HCT116 (cell line): ENCODE results near the gene PROSER3. TPM values are rescaled to one million over a fixed set of nuclear protein-coding genes. Genes with fewer than 3 reads are reported as not detected.

Experiments used
- ATAC-seq: fragments of 200-7000 bp; cut with Tn5 transposase; 2 replicates; pipeline ENCODE4 v1.9.1; 2020; ENCODE audit warnings: mild to moderate bottlenecking, moderate library complexity
- BruUV-seq: library from RNA; stranded (reverse); fragments of 400-500 nt; replicated peaks from 2 replicates; lab custom pipeline; 2021; lab: Mats Ljungman, UMichigan
- CTCF ChIA-PET: fragments of 300-600 bp; sonication (Branson Sonifier 250); formaldehyde crosslinking; loops from one replicate; lab custom pipeline; 2021; ENCODE audit warnings: antibody characterized with exemption; lab: Charles Lee
- POLR2A ChIA-PET: fragments of 300-600, 350-600 bp; sonication (Branson Sonifier 250); formaldehyde crosslinking; loops from one replicate; lab custom pipeline; 2021; ENCODE audit warnings: antibody characterized with exemption; lab: Charles Lee
- RAD21 ChIA-PET, 2 experiments: fragments of 300-600 bp; sonication (Branson Sonifier 250); formaldehyde crosslinking; loops; one replicate each; lab custom pipeline; 2023; ENCODE audit warnings: low total read pairs in 2 of 2; ENCODE audit not compliant: uncharacterized antibody in 2 of 2, unreplicated experiment in 2 of 2, low non-redundant PET in 1 of 2; lab: Charles Lee
- DNase-seq: peaks from one replicate; pipeline ENCODE4 v3.0.0-alpha.2; 2010; ENCODE audit warnings: low read depth, low spot score
- H2AFZ ChIP-seq: fragments of 200-600 bp; shearing (Covaris generic), sonication (generic); 2 replicates; pipeline ENCODE4 v1.6.1; 2017; ENCODE audit warnings: low read depth, mixed run types, mixed read lengths, antibody characterized with exemption, low read length; ENCODE audit not compliant: poor library complexity, severe bottlenecking
- H3K27ac ChIP-seq: 2 replicates; pipeline ENCODE4 v1.5.1; 2012; ENCODE audit warnings: low read depth, low read length
- H3K27me3 ChIP-seq: fragments of 200-600 bp; sonication (generic); 2 replicates; pipeline ENCODE4 v1.6.1; 2016; ENCODE audit warnings: mixed run types, low read length, mixed read lengths; ENCODE audit not compliant: insufficient read depth
- H3K36me3 ChIP-seq, 2 experiments: fragments of 200-500 bp in 1 of 2; fragments of 200-600 bp in 1 of 2; sonication (Bioruptor generic) in 1 of 2; sonication (generic) in 1 of 2; 2 replicates each; pipeline versions ENCODE4 v1.5.1 to v1.6.1; 2014 to 2016; ENCODE audit warnings: low read length in 2 of 2, inconsistent platforms in 1 of 2, mixed read lengths in 1 of 2, mixed run types in 1 of 2; ENCODE audit not compliant: insufficient read depth in 2 of 2, control insufficient read depth in 1 of 2
- H3K4me1 ChIP-seq, 2 experiments: fragments of 200-600 bp in 1 of 2; sonication (generic) in 1 of 2; 2 replicates each; pipeline versions ENCODE4 v1.5.1 to v1.6.1; 2012 to 2017; ENCODE audit warnings: low read length in 2 of 2, inconsistent platforms in 1 of 2, mild to moderate bottlenecking in 1 of 2, mixed read lengths in 1 of 2, mixed run types in 1 of 2, moderate library complexity in 1 of 2; ENCODE audit not compliant: insufficient read depth in 2 of 2, control insufficient read depth in 1 of 2
- H3K4me2 ChIP-seq: fragments of 200-600 bp; sonication (generic); 2 replicates; pipeline ENCODE4 v1.6.1; 2017; ENCODE audit warnings: mixed run types, low read length, mixed read lengths
- H3K4me3 ChIP-seq, 2 experiments: fragments of 200-600 bp in 1 of 2; sonication (generic) in 1 of 2; replicated peaks in 1 of 2; 2 replicates each; pipeline ENCODE4 v1.5.1; 2011 to 2016; ENCODE audit warnings: low read length in 2 of 2, control low read depth in 1 of 2, low read depth in 1 of 2, mild to moderate bottlenecking in 1 of 2, mixed read lengths in 1 of 2, mixed run types in 1 of 2
- H3K79me2 ChIP-seq: fragments of 200-600 bp; sonication (generic); 2 replicates; pipeline ENCODE4 v1.6.1; 2017; ENCODE audit warnings: mild to moderate bottlenecking, mixed run types, low read length, moderate library complexity, mixed read lengths; ENCODE audit not compliant: insufficient read depth
- H3K9ac ChIP-seq: fragments of 200-600 bp; sonication (generic); 2 replicates; pipeline ENCODE4 v1.6.1; 2016; ENCODE audit warnings: low read length, mixed read lengths
- H3K9me2 ChIP-seq: fragments of 200-600 bp; sonication (generic), shearing (Covaris generic); 2 replicates; pipeline ENCODE4 v1.6.1; 2017; ENCODE audit warnings: mixed run types, mild to moderate bottlenecking, moderate library complexity; ENCODE audit not compliant: insufficient read depth
- H3K9me3 ChIP-seq, 2 experiments: fragments of 200-500 bp in 1 of 2; fragments of 200-600 bp in 1 of 2; sonication (Bioruptor generic) in 1 of 2; sonication (generic) in 1 of 2; 2 replicates each; pipeline ENCODE4 v1.6.1; 2014 to 2017; ENCODE audit warnings: low read length in 2 of 2, mixed read lengths in 2 of 2, inconsistent platforms in 1 of 2, low read depth in 1 of 2, mild to moderate bottlenecking in 1 of 2, mixed run types in 1 of 2, moderate library complexity in 1 of 2; ENCODE audit not compliant: control insufficient read depth in 1 of 2, insufficient read depth in 1 of 2
- H4K20me1 ChIP-seq: fragments of 200-600 bp; sonication (generic), shearing (Covaris generic); 2 replicates; pipeline ENCODE4 v1.6.1; 2017; ENCODE audit warnings: mixed run types, mild to moderate bottlenecking, moderate library complexity; ENCODE audit not compliant: insufficient read depth
- EGR1 ChIP-seq: IDR thresholded peaks from 2 replicates; pipeline ENCODE4 v1.6.1; 2012; ENCODE audit warnings: low read depth
- EZH2 ChIP-seq: fragments of 200-600 bp; sonication (generic); IDR thresholded peaks from 2 replicates; pipeline ENCODE4 v1.6.1; 2017; ENCODE audit warnings: antibody characterized with exemption, mixed run types
- EZH2phosphoT487 ChIP-seq: fragments of 200-600 bp; IDR thresholded peaks from 2 replicates; pipeline ENCODE4 v1.6.1; 2018; ENCODE audit warnings: antibody characterized with exemption, borderline replicate concordance
- JUND ChIP-seq: IDR thresholded peaks from 2 replicates; pipeline ENCODE4 v1.6.1; 2012
- POLR2AphosphoS5 ChIP-seq: IDR thresholded peaks from 2 replicates; pipeline ENCODE4 v1.6.1; 2011; ENCODE audit warnings: mild to moderate bottlenecking, low read depth, low read length, moderate library complexity
- SP1 ChIP-seq: IDR thresholded peaks from 2 replicates; pipeline ENCODE4 v1.6.1; 2012; ENCODE audit warnings: low read depth
- SRF ChIP-seq: IDR thresholded peaks from 2 replicates; pipeline ENCODE4 v1.6.1; 2012; ENCODE audit warnings: low read depth
- TCF7L2 ChIP-seq: IDR thresholded peaks from 2 replicates; pipeline ENCODE4 v1.7.0; 2011; ENCODE audit warnings: borderline replicate concordance, inconsistent platforms; ENCODE audit not compliant: insufficient read depth, insufficient read length; ENCODE audit errors: extremely low read depth
- ZFX ChIP-seq: fragments of 450-650 bp; IDR thresholded peaks from 2 replicates; pipeline ENCODE4 v1.6.1; 2017
- ZNF274 ChIP-seq: fragments of 200-500 bp; sonication (Bioruptor generic); IDR thresholded peaks from 2 replicates; pipeline ENCODE4 v1.6.1; 2014; ENCODE audit warnings: mild to moderate bottlenecking, low read depth, low read length, inconsistent platforms
- intact Hi-C: fragments of 100-400 bp; cut with micrococcal nuclease; formaldehyde crosslinking; loops from 2 replicates; pipeline ENCODE4 v1.10.0; 2022
- total RNA-seq: library from RNA; stranded (reverse); gene quantifications from one replicate; pipeline ENCODE4 v1.2.1, GENCODE V29; 2021; ENCODE audit not compliant: unreplicated experiment
- TF ChIP-seq, protein P1 (sequence below): IDR thresholded peaks from 2 replicates; pipeline ENCODE4 v1.6.1; 2012
- TF ChIP-seq, protein P2 (sequence below): IDR thresholded peaks from 2 replicates; pipeline ENCODE4 v1.6.1; 2012; ENCODE audit warnings: low read depth
- TF ChIP-seq, protein P3 (sequence below): IDR thresholded peaks from 2 replicates; pipeline ENCODE4 v1.6.1; 2011; ENCODE audit warnings: mild to moderate bottlenecking, low read length, moderate library complexity; ENCODE audit not compliant: insufficient replicate concordance; ENCODE audit errors: extremely low read depth

The PROSER3 gene
- total RNA-seq, 1 experiment from 2014 or later: 42.5 TPM

DNA sequence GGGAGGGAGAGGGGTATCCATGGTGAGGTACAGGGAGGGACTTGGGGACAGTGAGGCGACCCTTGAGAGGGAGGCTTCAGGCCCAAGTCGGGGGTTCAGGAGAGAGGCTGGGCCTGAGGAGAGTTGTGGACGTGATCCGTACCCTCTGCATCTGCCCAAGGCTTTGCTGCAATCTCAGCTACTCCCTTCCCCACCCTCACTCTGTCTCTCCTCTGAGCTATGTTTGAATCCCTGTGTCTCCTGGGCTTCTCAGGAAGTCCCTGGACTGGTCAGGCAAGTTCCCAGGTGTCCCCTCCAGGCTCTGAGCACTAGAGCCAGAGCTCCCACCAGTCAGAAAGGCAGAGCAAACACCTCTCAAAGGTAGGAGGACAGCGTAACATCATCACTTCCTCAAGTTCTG lies 7.8 kb upstream of the PROSER3 start:
- no peaks in the 10 kb centered on the region; a peak in 2 of 4 replicates for H3K36me3 ChIP-seq
- no peak for TF ChIP-seq ZFX
- TF ChIP-seq SP1: no peak
- no peak for TF ChIP-seq EZH2
- no peak for TF ChIP-seq EGR1
- no peak for TF ChIP-seq SRF
- TF ChIP-seq, protein P1, sequence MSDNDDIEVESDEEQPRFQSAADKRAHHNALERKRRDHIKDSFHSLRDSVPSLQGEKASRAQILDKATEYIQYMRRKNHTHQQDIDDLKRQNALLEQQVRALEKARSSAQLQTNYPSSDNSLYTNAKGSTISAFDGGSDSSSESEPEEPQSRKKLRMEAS: no peak
- TF ChIP-seq JUND: no peak
- no peak for TF ChIP-seq TCF7L2
- TF ChIP-seq, protein P2, sequence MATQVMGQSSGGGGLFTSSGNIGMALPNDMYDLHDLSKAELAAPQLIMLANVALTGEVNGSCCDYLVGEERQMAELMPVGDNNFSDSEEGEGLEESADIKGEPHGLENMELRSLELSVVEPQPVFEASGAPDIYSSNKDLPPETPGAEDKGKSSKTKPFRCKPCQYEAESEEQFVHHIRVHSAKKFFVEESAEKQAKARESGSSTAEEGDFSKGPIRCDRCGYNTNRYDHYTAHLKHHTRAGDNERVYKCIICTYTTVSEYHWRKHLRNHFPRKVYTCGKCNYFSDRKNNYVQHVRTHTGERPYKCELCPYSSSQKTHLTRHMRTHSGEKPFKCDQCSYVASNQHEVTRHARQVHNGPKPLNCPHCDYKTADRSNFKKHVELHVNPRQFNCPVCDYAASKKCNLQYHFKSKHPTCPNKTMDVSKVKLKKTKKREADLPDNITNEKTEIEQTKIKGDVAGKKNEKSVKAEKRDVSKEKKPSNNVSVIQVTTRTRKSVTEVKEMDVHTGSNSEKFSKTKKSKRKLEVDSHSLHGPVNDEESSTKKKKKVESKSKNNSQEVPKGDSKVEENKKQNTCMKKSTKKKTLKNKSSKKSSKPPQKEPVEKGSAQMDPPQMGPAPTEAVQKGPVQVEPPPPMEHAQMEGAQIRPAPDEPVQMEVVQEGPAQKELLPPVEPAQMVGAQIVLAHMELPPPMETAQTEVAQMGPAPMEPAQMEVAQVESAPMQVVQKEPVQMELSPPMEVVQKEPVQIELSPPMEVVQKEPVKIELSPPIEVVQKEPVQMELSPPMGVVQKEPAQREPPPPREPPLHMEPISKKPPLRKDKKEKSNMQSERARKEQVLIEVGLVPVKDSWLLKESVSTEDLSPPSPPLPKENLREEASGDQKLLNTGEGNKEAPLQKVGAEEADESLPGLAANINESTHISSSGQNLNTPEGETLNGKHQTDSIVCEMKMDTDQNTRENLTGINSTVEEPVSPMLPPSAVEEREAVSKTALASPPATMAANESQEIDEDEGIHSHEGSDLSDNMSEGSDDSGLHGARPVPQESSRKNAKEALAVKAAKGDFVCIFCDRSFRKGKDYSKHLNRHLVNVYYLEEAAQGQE: no peak
- TF ChIP-seq ZNF274: no peak
- TF ChIP-seq, protein P3, sequence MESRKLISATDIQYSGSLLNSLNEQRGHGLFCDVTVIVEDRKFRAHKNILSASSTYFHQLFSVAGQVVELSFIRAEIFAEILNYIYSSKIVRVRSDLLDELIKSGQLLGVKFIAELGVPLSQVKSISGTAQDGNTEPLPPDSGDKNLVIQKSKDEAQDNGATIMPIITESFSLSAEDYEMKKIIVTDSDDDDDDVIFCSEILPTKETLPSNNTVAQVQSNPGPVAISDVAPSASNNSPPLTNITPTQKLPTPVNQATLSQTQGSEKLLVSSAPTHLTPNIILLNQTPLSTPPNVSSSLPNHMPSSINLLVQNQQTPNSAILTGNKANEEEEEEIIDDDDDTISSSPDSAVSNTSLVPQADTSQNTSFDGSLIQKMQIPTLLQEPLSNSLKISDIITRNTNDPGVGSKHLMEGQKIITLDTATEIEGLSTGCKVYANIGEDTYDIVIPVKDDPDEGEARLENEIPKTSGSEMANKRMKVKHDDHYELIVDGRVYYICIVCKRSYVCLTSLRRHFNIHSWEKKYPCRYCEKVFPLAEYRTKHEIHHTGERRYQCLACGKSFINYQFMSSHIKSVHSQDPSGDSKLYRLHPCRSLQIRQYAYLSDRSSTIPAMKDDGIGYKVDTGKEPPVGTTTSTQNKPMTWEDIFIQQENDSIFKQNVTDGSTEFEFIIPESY: no peak
- TF ChIP-seq EZH2phosphoT487: no peak
- no peak for TF ChIP-seq POLR2AphosphoS5
- TF ChIP-seq, all 23 proteins: peak for 0
- no peaks in the 10 kb centered on the region for H3K9me3 ChIP-seq
- no peaks in the 10 kb centered on the region for H4K20me1 ChIP-seq
- no TSS peak for BruUV-seq
- ChIA-PET RAD21 (interaction anchor here in 1 of 2 experiments (0.5 kb wide), 1 partner anchor 95 kb away, joined by 5 read pairs; no protein-coding TSS in a partner anchor), POLR2A (no interaction called here), CTCF (no interaction called here)
- no peaks in the 10 kb centered on the region for H3K9me2 ChIP-seq
- no peak overlapping the region for H2AFZ ChIP-seq
- H3K79me2 ChIP-seq: peaks cover 19% of the 10 kb centered on the region
- ATAC-seq (no peak), DNase-seq (no peak)
- peaks cover 15 to 19% of the 10 kb centered on the region in 2 experiments for H3K4me1 ChIP-seq
- no peak overlapping the region for H3K9ac ChIP-seq
- intact Hi-C loops: no loop called here
- H3K27ac ChIP-seq: no peak overlapping the region
- no peak overlapping the region for H3K4me3 ChIP-seq
- peak overlapping the region; percentile 32; the same call in 1 of the 2 replicates for H3K4me2 ChIP-seq
- no peaks in the 10 kb centered on the region for H3K27me3 ChIP-seq
